Ascending aorta (tissue), 2 donors: ENCODE data around the gene CCDC195. TPM values are rescaled to one million over a fixed set of nuclear protein-coding genes. Genes with fewer than 3 reads are reported as not detected.

Experiments
- DNase-seq, 2 donors: peaks; one replicate each; pipeline ENCODE4 v3.0.0-alpha.2; 2019; ENCODE audit warnings: low spot score in 2 of 2
- H3K27ac ChIP-seq, 2 donors: fragments of 200-600 bp; sonication (generic); one replicate each; pipeline ENCODE4 v1.5.1; 2016 to 2017; ENCODE audit warnings: mild to moderate bottlenecking in 1 of 2
- H3K27me3 ChIP-seq: fragments of 200-600 bp; sonication (generic); one replicate; pipeline ENCODE4 v1.5.1; 2017
- H3K36me3 ChIP-seq, 2 donors: fragments of 200-600 bp; sonication (generic); one replicate each; pipeline ENCODE4 v1.5.1; 2016
- H3K4me1 ChIP-seq, 2 donors: fragments of 200-600 bp; sonication (generic); one replicate each; pipeline ENCODE4 v1.5.1; 2016 to 2017; ENCODE audit warnings: mild to moderate bottlenecking in 1 of 2
- H3K4me3 ChIP-seq, 2 donors: fragments of 200-600 bp; sonication (generic); one replicate each; pipeline ENCODE4 v1.5.1; 2016 to 2017; ENCODE audit warnings: mild to moderate bottlenecking in 1 of 2
- H3K9me3 ChIP-seq, 2 donors: fragments of 200-600 bp; sonication (generic); one replicate each; pipeline ENCODE4 v1.5.1; 2016
- CTCF ChIP-seq, 3 experiments: fragments of 200-600 bp in 2 of 3; fragments of 450-650 bp in 1 of 3; sonication (generic) in 2 of 3; IDR thresholded peaks; one replicate each; pipeline ENCODE4 v1.5.1; 2016 to 2019; ENCODE audit warnings: antibody characterized with exemption in 3 of 3, mild to moderate bottlenecking in 1 of 3, moderate library complexity in 1 of 3
- intact Hi-C: fragments of 100-400 bp; cut with DNase I; formaldehyde crosslinking; loops from one replicate; pipeline ENCODE4 v1.15.1; 2023
- total RNA-seq: library from RNA; depleted of rRNA; stranded (reverse); fragments of >200 nt; gene quantifications from one replicate; pipeline ENCODE4 v1.1.0, GENCODE V29; 2016

CCDC195 gene
- total RNA-seq, 1 donor from 2014 or later: not detected

DNA sequence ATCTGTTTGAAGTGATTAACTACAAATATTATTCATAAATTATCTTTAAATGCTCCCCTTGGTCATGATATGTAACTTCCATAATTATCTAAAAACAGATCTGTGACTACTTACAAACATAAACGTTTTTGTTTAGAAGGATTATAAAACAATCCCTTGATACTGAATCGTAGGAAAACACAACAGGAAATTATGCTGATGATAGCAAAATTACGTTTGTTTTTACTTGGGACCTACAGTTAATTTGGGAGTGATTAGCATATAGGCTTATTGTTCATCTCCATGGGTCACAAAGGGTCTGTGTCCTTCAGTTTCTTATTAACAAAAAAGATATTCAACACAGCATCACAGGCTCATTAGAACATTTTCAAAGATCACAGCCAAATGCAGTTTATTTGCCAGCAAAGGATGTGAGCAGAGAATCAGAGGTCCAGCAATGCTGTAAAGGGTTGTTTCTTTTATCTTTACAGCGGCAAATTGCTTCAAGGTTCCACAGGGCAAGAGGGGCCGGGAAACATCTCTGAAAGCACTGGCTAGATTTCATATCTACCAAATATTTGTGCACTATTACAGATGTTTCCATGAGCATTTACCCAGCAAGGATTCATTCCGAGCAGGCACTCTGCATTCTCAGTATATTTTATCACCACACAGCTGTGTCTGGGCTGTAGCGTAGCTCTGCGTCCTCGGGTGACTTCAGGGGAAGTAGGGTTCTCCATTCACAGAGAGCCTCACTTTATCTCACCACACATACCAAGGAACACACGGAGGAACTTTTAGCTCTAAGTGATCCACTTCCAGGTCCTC is 4.1 kb downstream of the CCDC195 start:
- Histone ChIP-seq H3K4me3 (no peak overlapping the region), H3K36me3 (no peaks in the 10 kb centered on the region), H3K27ac (no peak overlapping the region), H3K27me3 (no peaks in the 10 kb centered on the region), H3K9me3 (no peaks in the 10 kb centered on the region), H3K4me1 (no peaks in the 10 kb centered on the region)
- TF ChIP-seq CTCF (IDR thresholded peaks at IDR 0.05): no peak
- DNase-seq: no peak
- intact Hi-C loops: no loop called here

GRCh38 chr2:224711381-224711780 is 4.8 kb downstream of the CCDC195 start:
- no peak for TF ChIP-seq CTCF (IDR thresholded peaks at IDR 0.05)
- no peaks in the 10 kb centered on the region for H3K4me1 ChIP-seq
- H3K27ac ChIP-seq: no peak overlapping the region
- H3K4me3 ChIP-seq: no peak overlapping the region
- DNase-seq: no peak
- H3K36me3 ChIP-seq: no peaks in the 10 kb centered on the region
- intact Hi-C loops: no loop called here
- H3K9me3 ChIP-seq: no peaks in the 10 kb centered on the region
- H3K27me3 ChIP-seq: no peaks in the 10 kb centered on the region

DNA sequence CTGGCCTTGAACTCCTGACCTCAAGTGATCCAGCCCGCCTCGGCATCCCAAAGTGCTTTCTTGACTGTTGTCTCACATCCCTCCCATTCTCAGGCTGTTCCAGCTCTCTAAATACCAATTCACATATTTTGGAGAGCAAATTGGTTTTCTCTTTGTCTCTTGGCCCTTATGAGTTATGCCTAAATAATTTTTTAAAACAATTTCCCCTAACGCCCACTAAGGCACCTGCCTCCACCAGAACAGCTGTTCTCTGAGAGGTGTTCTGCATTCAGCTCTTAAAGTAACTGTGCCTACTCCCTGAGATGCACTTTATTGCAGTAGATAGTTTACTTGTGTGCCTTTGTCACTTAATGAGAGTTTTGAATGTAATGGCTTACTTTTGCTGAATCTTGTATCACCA is 6.9 kb downstream of the CCDC195 start:
- DNase-seq: no peak

DNA sequence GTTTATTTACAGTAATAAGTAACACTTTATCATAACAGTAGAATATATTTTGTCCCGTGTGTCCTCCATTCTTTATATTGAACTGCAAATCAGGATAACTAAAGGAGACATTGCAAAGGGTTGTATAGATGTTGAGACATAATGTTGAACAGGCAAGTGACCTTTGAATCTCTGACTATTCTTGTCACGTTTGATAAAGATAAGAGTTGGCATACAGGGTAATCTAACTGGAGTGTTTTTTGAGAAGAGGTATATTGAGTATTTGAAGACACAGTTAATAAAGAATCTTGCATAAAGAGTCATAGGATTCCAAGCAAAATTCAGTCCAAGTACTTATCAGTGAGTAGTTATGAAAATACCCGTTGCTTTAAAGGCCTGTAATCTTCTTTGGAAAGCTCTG is 21.7 kb downstream of the CCDC195 start:
- H3K4me1 ChIP-seq: no peaks in the 10 kb centered on the region
- no peaks in the 10 kb centered on the region for H3K9me3 ChIP-seq
- no peak overlapping the region for H3K27ac ChIP-seq
- no peak for TF ChIP-seq CTCF (IDR thresholded peaks at IDR 0.05)
- no peaks in the 10 kb centered on the region for H3K36me3 ChIP-seq
- intact Hi-C loops: no loop called here
- DNase-seq: no peak
- no peaks in the 10 kb centered on the region for H3K27me3 ChIP-seq
- H3K4me3 ChIP-seq: no peak overlapping the region

More for the DNA sequence above, 6.9 kb downstream of the CCDC195 start:
- H3K9me3 ChIP-seq: no peaks in the 10 kb centered on the region
- no peaks in the 10 kb centered on the region for H3K36me3 ChIP-seq
- H3K27me3 ChIP-seq: no peaks in the 10 kb centered on the region
- H3K4me1 ChIP-seq: no peaks in the 10 kb centered on the region
- TF ChIP-seq CTCF (IDR thresholded peaks at IDR 0.05): no peak
- no peak overlapping the region for H3K4me3 ChIP-seq
- intact Hi-C loops: no loop called here
- no peak overlapping the region for H3K27ac ChIP-seq

DNA sequence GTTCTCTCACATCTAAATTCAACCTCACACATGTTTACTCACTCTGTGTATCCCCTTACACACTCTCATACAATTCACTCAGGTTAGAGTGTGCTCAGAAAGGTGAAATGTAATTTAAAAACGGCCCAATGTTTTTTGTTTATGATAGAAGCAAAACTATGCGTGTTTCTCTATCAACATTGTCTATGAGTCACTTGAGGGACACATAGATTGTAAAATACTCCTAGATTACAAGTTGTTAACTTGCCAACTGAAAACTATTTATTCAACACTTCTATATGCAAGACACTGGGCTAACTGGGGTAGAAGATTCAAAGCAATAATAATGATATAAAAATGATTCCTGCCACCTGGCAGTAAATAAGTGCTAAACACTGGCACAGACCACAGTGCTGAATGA is 24.6 kb downstream of the CCDC195 start:
- Histone ChIP-seq H3K9me3 (no peaks in the 10 kb centered on the region), H3K27ac (no peak overlapping the region), H3K36me3 (no peaks in the 10 kb centered on the region), H3K4me3 (no peak overlapping the region), H3K27me3 (no peaks in the 10 kb centered on the region), H3K4me1 (no peaks in the 10 kb centered on the region)
- TF ChIP-seq CTCF (IDR thresholded peaks at IDR 0.05): no peak
- no peak for DNase-seq
- intact Hi-C loops: no loop called here
